Neural cell (in vitro differentiated cells): ENCODE measurements around the gene KLHL2. TPM values are rescaled to one million over a fixed set of nuclear protein-coding genes. Genes with fewer than 3 reads are reported as not detected.

Experiments used
- H2AFZ ChIP-seq: fragments of 200-600, 300-800 bp; sonication (generic), shearing (Covaris generic); 2 replicates; pipeline ENCODE4 v1.6.0; 2014; ENCODE audit warnings: low read depth, mild to moderate bottlenecking, antibody characterized with exemption, low read length, moderate library complexity
- H3F3A ChIP-seq: fragments of 200-600 bp; shearing (Covaris generic); 2 replicates; pipeline ENCODE4 v1.6.1; 2016; ENCODE audit warnings: mild to moderate bottlenecking, moderate library complexity, mixed read lengths, antibody characterized with exemption, low read length; ENCODE audit not compliant: insufficient read depth, poor library complexity, severe bottlenecking
- H3K27ac ChIP-seq: fragments of 200-600, 300-800 bp; sonication (generic), shearing (Covaris generic); 2 replicates; pipeline ENCODE4 v1.5.1; 2014; ENCODE audit warnings: mild to moderate bottlenecking, low read length, moderate library complexity
- H3K27me3 ChIP-seq: fragments of 300-800, 200-600 bp; sonication (generic), shearing (Covaris generic); 2 replicates; pipeline ENCODE4 v1.6.0; 2014; ENCODE audit warnings: mild to moderate bottlenecking, low read depth, low read length, moderate library complexity; ENCODE audit not compliant: insufficient read depth
- H3K36me3 ChIP-seq: fragments of 300-800, 200-600 bp; sonication (generic), shearing (Covaris generic); 2 replicates; pipeline ENCODE4 v1.5.1; 2014; ENCODE audit warnings: mild to moderate bottlenecking, antibody characterized with exemption, low read length, moderate library complexity; ENCODE audit not compliant: insufficient read depth
- H3K4me2 ChIP-seq: fragments of 300-800, 200-600 bp; sonication (generic), shearing (Covaris generic); 2 replicates; pipeline ENCODE4 v1.6.0; 2014; ENCODE audit warnings: mild to moderate bottlenecking, low read length
- H3K4me3 ChIP-seq: fragments of 300-800, 200-600 bp; sonication (generic), shearing (Covaris generic); 2 replicates; pipeline ENCODE4 v1.5.1; 2014; ENCODE audit warnings: mild to moderate bottlenecking, low read length, moderate library complexity
- H3K79me2 ChIP-seq: fragments of 200-600 bp; shearing (Covaris generic); replicated peaks from 2 replicates; pipeline ENCODE4 v1.6.0; 2014; ENCODE audit warnings: mild to moderate bottlenecking, low read length, moderate library complexity; ENCODE audit not compliant: insufficient read depth
- H3K9ac ChIP-seq: fragments of 300-800, 200-600 bp; sonication (generic), shearing (Covaris generic); 2 replicates; pipeline ENCODE4 v1.6.1; 2016; ENCODE audit warnings: mild to moderate bottlenecking, low read length, mixed read lengths
- H3K9me2 ChIP-seq: fragments of 200-600 bp; shearing (Covaris generic); 2 replicates; pipeline ENCODE4 v1.6.1; 2016; ENCODE audit warnings: mild to moderate bottlenecking, low read length, mixed read lengths; ENCODE audit not compliant: insufficient read depth
- H3K9me3 ChIP-seq: fragments of 200-600, 300-800 bp; sonication (generic), shearing (Covaris generic); 2 replicates; pipeline ENCODE4 v1.6.1; 2016; ENCODE audit warnings: mild to moderate bottlenecking, mixed run types, low read length, moderate library complexity, mixed read lengths
- H4K20me1 ChIP-seq: fragments of 200-600 bp; shearing (Covaris generic); 2 replicates; pipeline ENCODE4 v1.6.1; 2016; ENCODE audit warnings: mild to moderate bottlenecking, mixed run types; ENCODE audit not compliant: insufficient read depth
- EP300 ChIP-seq: fragments of 450-650 bp; conservative IDR thresholded peaks from 2 replicates; pipeline ENCODE4 v1.6.1; 2014; ENCODE audit warnings: antibody characterized with exemption, mild to moderate bottlenecking, moderate library complexity; ENCODE audit not compliant: poor library complexity, severe bottlenecking
- EZH2 ChIP-seq: fragments of 200-600, 300-800 bp; shearing (Covaris generic), sonication (generic); IDR thresholded peaks from 2 replicates; pipeline ENCODE4 v1.6.1; 2014; ENCODE audit warnings: antibody characterized with exemption, low read length, borderline replicate concordance, mild to moderate bottlenecking; ENCODE audit not compliant: insufficient read depth, poor library complexity, severe bottlenecking
- MXI1 ChIP-seq: fragments of 450-650 bp; conservative IDR thresholded peaks from 2 replicates; pipeline ENCODE4 v1.6.1; 2014; ENCODE audit warnings: antibody characterized with exemption, mild to moderate bottlenecking; ENCODE audit not compliant: poor library complexity, severe bottlenecking
- POLR2AphosphoS5 ChIP-seq: IDR thresholded peaks from 2 replicates; pipeline ENCODE4 v1.6.1; 2012
- RAD21 ChIP-seq: fragments of 450-650 bp; conservative IDR thresholded peaks from 2 replicates; pipeline ENCODE4 v1.6.1; 2014; ENCODE audit warnings: antibody characterized with exemption, mild to moderate bottlenecking, moderate library complexity
- REST ChIP-seq: IDR thresholded peaks from 2 replicates; pipeline ENCODE4 v1.6.1; 2012; ENCODE audit warnings: borderline replicate concordance
- SMC3 ChIP-seq: fragments of 450-650 bp; conservative IDR thresholded peaks from 2 replicates; pipeline ENCODE4 v1.6.1; 2014; ENCODE audit warnings: antibody characterized with exemption, mild to moderate bottlenecking, moderate library complexity; ENCODE audit not compliant: poor library complexity
- TAF1 ChIP-seq: IDR thresholded peaks from 2 replicates; pipeline ENCODE4 v1.6.1; 2012; ENCODE audit warnings: low read depth
- polyA plus RNA-seq: library from polyadenylated mRNA; depleted of rRNA; stranded (reverse); fragments of >200 nt; gene quantifications from 2 replicates; pipeline ENCODE4 v1.2.3, GENCODE V29; 2014
- small RNA-seq, 3 experiments: library from RNA; depleted of rRNA; stranded (forward); fragments of <200 nt; gene quantifications; one replicate each; pipeline ENCODE3, GENCODE V24; 2012
- TF ChIP-seq, protein P1 (sequence below): fragments of 450-650 bp; IDR thresholded peaks from 2 replicates; pipeline ENCODE4 v1.5.1; 2014; ENCODE audit warnings: antibody characterized with exemption, mild to moderate bottlenecking, moderate library complexity; ENCODE audit not compliant: poor library complexity, severe bottlenecking

The KLHL2 gene
- polyA plus RNA-seq, 1 donor from 2014 or later = 42.8 TPM

- Histone ChIP-seq H3K36me3 (no peaks in the 10 kb centered on the region), H3K27me3 (no peaks in the 10 kb centered on the region), H3K9me3 (no peaks in the 10 kb centered on the region), H3K4me2 (no peak overlapping the region), H2AFZ (no peak overlapping the region), H3F3A (no peaks in the 10 kb centered on the region), H4K20me1 (no peaks in the 10 kb centered on the region), H3K4me3 (no peak overlapping the region), H3K27ac (no peak overlapping the region), H3K79me2 (no peaks in the 10 kb centered on the region), H3K9me2 (no peaks in the 10 kb centered on the region), H3K9ac (no peak overlapping the region)
- TF ChIP-seq MXI1 (no peak), EP300 (no peak), POLR2AphosphoS5 (no peak), SMC3 (no peak), TAF1 (no peak), EZH2 (no peak), RAD21 (no peak), REST (no peak)
- TF ChIP-seq, protein P1, sequence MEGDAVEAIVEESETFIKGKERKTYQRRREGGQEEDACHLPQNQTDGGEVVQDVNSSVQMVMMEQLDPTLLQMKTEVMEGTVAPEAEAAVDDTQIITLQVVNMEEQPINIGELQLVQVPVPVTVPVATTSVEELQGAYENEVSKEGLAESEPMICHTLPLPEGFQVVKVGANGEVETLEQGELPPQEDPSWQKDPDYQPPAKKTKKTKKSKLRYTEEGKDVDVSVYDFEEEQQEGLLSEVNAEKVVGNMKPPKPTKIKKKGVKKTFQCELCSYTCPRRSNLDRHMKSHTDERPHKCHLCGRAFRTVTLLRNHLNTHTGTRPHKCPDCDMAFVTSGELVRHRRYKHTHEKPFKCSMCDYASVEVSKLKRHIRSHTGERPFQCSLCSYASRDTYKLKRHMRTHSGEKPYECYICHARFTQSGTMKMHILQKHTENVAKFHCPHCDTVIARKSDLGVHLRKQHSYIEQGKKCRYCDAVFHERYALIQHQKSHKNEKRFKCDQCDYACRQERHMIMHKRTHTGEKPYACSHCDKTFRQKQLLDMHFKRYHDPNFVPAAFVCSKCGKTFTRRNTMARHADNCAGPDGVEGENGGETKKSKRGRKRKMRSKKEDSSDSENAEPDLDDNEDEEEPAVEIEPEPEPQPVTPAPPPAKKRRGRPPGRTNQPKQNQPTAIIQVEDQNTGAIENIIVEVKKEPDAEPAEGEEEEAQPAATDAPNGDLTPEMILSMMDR = no peak
Observed at GRCh38 chr4:165370530-165370929, 163.2 kb downstream of the KLHL2 start.

Small RNA genes within 50 kb of the gene (small RNA-seq; reads per million reads assigned to genes)
- gene RNU4-87P = 0 reads per million in 3 experiments

Other genes with a start within 250 kb of the KLHL2 start
- gene TRIM61, start 229.9 kb upstream of the KLHL2 start, polyA plus RNA-seq = not detected in 2 replicates
- not detected in 2 replicates for gene TRIM60, start 175.6 kb upstream of the KLHL2 start, polyA plus RNA-seq
- not detected in 2 replicates for gene TRIM75, start 153.7 kb upstream of the KLHL2 start, polyA plus RNA-seq
- gene TMEM192, start 94.7 kb upstream of the KLHL2 start, polyA plus RNA-seq = 8.0 and 10.5 TPM in 2 replicates
- gene MSMO1, start 120.1 kb downstream of the KLHL2 start, polyA plus RNA-seq = 222 and 242 TPM in 2 replicates
- 623 and 678 TPM in 2 replicates for gene CPE, start 171.4 kb downstream of the KLHL2 start, polyA plus RNA-seq